Measurements from ENCODE around the gene TEX48. TPM values are rescaled to one million over a fixed set of nuclear protein-coding genes. Genes with fewer than 3 reads are reported as not detected.
A peak's percentile ranks its signal among the peaks of the same experiment; 100 is the strongest.

TEX48 gene
- total and polyA plus RNA-seq, 2 experiments from 2014 or later, result not detected

- no peaks in the 10 kb centered on the region for H3K36me3 ChIP-seq
- H3K9me3 ChIP-seq (ENCODE audit: low read depth), result no peaks in the 10 kb centered on the region
- no peak overlapping the region for H3K27ac ChIP-seq
- H3K4me1 ChIP-seq (ENCODE audit: low read depth), result no peaks in the 10 kb centered on the region
- peak; percentile 92 for TF ChIP-seq CTCF (IDR thresholded peaks at IDR 0.05; ENCODE audit: low read depth, low read length)
- H3K27me3 ChIP-seq, result peaks cover 12% of the 10 kb centered on the region
- DNase-seq (ENCODE audit: low read depth in 1 of 2, low spot score in 1 of 2), result peak; percentile 40 to 62
- H3K4me3 ChIP-seq, result no peak overlapping the region
These were observed 19.7 kb downstream of the TEX48 start for GRCh38 chr9:114662081-114662989.

- Histone ChIP-seq H3K36me3 (no peaks in the 10 kb centered on the region), H3K27me3 (peaks cover 12% of the 10 kb centered on the region), H3K27ac (no peak within 1 kb of the TSS), H3K9me3 (ENCODE audit: low read depth) (no peaks in the 10 kb centered on the region), H3K4me1 (ENCODE audit: low read depth) (no peaks in the 10 kb centered on the region), H3K4me3 (no peak within 1 kb of the TSS)
- TF ChIP-seq CTCF (IDR thresholded peaks at IDR 0.05; ENCODE audit: low read depth, low read length), result no peak
- DNase-seq (ENCODE audit: low read depth in 1 of 2, low spot score in 1 of 2), result no peak
These were observed 24.3 kb downstream of the TEX48 start, which contains the start of gene TEX53 for GRCh38 chr9:114657705-114658104. Gene TEX53 (minus strand): TSS chr9:114657805. CDS start chr9:114657774, 31 bp downstream.

GRCh38 chr9:114656301-114656700 lies 25.7 kb downstream of the TEX48 start:
- Histone ChIP-seq H3K36me3 (no peaks in the 10 kb centered on the region), H3K4me3 (no peak overlapping the region), H3K27me3 (peaks cover 5% of the 10 kb centered on the region), H3K4me1 (ENCODE audit: low read depth) (no peaks in the 10 kb centered on the region), H3K27ac (no peak overlapping the region), H3K9me3 (ENCODE audit: low read depth) (no peaks in the 10 kb centered on the region)
- TF ChIP-seq CTCF (IDR thresholded peaks at IDR 0.05; ENCODE audit: low read depth, low read length), result no peak
- no peak for DNase-seq (ENCODE audit: low read depth in 1 of 2, low spot score in 1 of 2)

GRCh38 chr9:114655689-114656088 lies 26.3 kb downstream of the TEX48 start:
- Histone ChIP-seq H3K27ac (no peak overlapping the region), H3K9me3 (ENCODE audit: low read depth) (no peaks in the 10 kb centered on the region), H3K4me1 (ENCODE audit: low read depth) (no peaks in the 10 kb centered on the region), H3K36me3 (no peaks in the 10 kb centered on the region), H3K27me3 (no peaks in the 10 kb centered on the region), H3K4me3 (no peak overlapping the region)
- no peak for TF ChIP-seq CTCF (IDR thresholded peaks at IDR 0.05; ENCODE audit: low read depth, low read length)
- DNase-seq (ENCODE audit: low read depth in 1 of 2, low spot score in 1 of 2), result peak in 1 of 2 donors; percentile 87

GRCh38 chr9:114653556-114654159 lies 28.3 kb downstream of the TEX48 start:
- H3K27ac ChIP-seq, result no peak overlapping the region
- DNase-seq (ENCODE audit: low read depth in 1 of 2, low spot score in 1 of 2), result peak; percentile 80 to 85
- H3K36me3 ChIP-seq, result no peaks in the 10 kb centered on the region
- H3K4me3 ChIP-seq, result no peak overlapping the region
- no peaks in the 10 kb centered on the region for H3K9me3 ChIP-seq (ENCODE audit: low read depth)
- TF ChIP-seq CTCF (IDR thresholded peaks at IDR 0.05; ENCODE audit: low read depth, low read length), result peak; percentile 97
- H3K27me3 ChIP-seq, result no peaks in the 10 kb centered on the region
- H3K4me1 ChIP-seq (ENCODE audit: low read depth), result no peaks in the 10 kb centered on the region

Measured in cardiac muscle cell (in vitro differentiated cells and primary cell).